Measurements from ENCODE around the gene ELMO2. TPM values are rescaled to one million over a fixed set of nuclear protein-coding genes. Genes with fewer than 3 reads are reported as not detected.

ELMO2 gene
- total RNA-seq, 1 donor from 2014 or later: 77.5 TPM

DNA sequence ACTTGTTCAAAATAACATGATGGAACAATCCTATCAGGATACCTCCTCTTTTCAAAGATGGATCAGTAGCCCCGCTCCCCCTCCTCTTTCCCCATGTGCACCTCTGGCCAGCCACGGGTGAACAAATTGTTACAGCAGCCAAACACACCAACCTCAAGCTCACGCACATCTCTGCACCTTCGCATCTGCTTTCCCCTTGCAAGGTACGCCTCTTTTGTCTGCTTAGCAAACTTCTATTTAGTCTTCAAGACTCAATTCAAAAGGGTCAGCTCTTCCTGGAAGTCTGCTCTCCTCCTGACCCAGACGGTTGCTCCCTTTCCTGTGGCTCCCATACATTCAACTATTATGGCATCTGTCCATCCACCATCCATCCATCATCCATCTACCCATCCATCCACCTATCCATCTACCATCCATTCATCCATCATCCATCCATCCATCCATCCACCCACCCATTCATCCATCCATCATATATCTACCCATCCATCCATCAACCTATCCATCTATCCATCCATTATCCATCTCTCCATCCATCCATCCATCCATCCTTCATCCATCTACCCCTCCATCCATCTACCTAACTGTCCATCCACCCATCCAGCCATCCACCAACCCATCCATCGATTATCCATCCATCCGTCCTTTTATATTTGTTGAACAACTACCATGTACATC lies 61.8 kb downstream of the ELMO2 start:
- DNase-seq (ENCODE audit: low spot score in 2 of 2): no peak
- H3K27ac ChIP-seq: no peak overlapping the region
- no peak overlapping the region for H3K4me3 ChIP-seq
- no peaks in the 10 kb centered on the region for H3K9me3 ChIP-seq
- TF ChIP-seq, protein P1, sequence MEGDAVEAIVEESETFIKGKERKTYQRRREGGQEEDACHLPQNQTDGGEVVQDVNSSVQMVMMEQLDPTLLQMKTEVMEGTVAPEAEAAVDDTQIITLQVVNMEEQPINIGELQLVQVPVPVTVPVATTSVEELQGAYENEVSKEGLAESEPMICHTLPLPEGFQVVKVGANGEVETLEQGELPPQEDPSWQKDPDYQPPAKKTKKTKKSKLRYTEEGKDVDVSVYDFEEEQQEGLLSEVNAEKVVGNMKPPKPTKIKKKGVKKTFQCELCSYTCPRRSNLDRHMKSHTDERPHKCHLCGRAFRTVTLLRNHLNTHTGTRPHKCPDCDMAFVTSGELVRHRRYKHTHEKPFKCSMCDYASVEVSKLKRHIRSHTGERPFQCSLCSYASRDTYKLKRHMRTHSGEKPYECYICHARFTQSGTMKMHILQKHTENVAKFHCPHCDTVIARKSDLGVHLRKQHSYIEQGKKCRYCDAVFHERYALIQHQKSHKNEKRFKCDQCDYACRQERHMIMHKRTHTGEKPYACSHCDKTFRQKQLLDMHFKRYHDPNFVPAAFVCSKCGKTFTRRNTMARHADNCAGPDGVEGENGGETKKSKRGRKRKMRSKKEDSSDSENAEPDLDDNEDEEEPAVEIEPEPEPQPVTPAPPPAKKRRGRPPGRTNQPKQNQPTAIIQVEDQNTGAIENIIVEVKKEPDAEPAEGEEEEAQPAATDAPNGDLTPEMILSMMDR (IDR thresholded peaks at IDR 0.05): no peak
- H3K36me3 ChIP-seq: peaks cover 0 to 4% of the 10 kb centered on the region in 2 donors
- H3K27me3 ChIP-seq: peaks cover 3% of the 10 kb centered on the region
- H3K4me1 ChIP-seq: peaks cover 0 to 5% of the 10 kb centered on the region in 2 donors
- intact Hi-C loops (cut with DNase I): loop anchor here (5.0 kb wide), 1 partner anchor 52 kb away; no protein-coding TSS in a partner anchor

DNA sequence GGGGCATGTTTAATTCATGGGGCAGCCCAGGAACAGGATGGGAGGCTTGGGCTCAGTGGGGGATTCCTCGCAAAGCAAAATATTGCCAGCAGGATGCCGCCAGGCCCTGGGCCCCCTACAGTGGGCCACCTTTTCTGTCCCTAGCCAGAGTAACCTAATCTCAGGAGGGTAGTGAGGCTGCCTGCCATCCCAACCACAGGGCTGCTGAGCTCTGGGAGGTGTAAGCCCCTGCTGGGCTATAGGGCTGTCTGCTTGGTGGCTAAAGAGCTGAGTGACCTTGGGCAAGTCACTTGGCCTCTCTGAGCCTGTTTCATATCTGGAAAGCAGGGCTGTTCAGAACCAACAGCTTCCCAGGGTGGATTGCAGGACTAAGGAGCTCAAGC lies 62.4 kb downstream of the ELMO2 start:
- Histone ChIP-seq H3K27ac (no peak overlapping the region), H3K36me3 (peaks cover 0 to 3% of the 10 kb centered on the region in 2 donors), H3K4me3 (no peak overlapping the region), H3K9me3 (no peaks in the 10 kb centered on the region), H3K4me1 (peaks cover 0 to 5% of the 10 kb centered on the region in 2 donors), H3K27me3 (peaks cover 3% of the 10 kb centered on the region)
- intact Hi-C loops (cut with DNase I): loop anchor here (5.0 kb wide), 1 partner anchor 52 kb away; no protein-coding TSS in a partner anchor
- TF ChIP-seq, protein P1 (IDR thresholded peaks at IDR 0.05): no peak
- DNase-seq (ENCODE audit: low spot score in 2 of 2): no peak

DNA sequence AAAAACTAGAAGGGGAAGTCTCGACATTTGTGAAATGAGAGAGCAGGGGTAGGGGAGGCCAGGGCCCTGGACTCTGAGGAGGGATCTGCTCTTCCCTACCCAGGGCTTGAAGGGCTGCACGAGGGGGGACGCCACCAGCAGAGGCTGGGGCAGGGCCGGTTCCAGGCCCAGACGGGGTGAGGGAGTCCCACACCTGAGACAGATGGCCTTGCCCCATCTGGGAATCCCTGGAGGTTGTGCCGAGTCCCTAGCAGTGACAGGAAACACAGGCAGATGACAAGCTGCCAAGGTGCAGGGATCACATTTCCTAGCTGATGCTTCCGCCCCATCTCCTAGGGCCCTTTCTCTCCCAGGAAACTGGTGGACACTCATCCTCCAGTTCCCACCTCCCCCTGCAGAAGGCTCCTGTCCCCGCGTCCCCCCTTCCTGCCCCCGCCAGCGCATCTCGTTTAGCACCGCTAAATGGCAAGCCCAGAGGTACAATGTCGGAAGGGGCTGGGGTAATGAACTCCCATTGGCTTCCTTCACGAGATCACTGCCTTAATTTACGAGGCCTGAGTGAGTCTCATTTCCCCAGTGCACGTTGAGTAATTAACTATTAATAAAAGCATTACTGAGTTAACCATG lies 63.0 kb downstream of the ELMO2 start:
- peaks cover 3% of the 10 kb centered on the region for H3K27me3 ChIP-seq
- intact Hi-C loops (cut with DNase I): loop anchor here (5.0 kb wide), 1 partner anchor 51 kb away; no protein-coding TSS in a partner anchor

DNA sequence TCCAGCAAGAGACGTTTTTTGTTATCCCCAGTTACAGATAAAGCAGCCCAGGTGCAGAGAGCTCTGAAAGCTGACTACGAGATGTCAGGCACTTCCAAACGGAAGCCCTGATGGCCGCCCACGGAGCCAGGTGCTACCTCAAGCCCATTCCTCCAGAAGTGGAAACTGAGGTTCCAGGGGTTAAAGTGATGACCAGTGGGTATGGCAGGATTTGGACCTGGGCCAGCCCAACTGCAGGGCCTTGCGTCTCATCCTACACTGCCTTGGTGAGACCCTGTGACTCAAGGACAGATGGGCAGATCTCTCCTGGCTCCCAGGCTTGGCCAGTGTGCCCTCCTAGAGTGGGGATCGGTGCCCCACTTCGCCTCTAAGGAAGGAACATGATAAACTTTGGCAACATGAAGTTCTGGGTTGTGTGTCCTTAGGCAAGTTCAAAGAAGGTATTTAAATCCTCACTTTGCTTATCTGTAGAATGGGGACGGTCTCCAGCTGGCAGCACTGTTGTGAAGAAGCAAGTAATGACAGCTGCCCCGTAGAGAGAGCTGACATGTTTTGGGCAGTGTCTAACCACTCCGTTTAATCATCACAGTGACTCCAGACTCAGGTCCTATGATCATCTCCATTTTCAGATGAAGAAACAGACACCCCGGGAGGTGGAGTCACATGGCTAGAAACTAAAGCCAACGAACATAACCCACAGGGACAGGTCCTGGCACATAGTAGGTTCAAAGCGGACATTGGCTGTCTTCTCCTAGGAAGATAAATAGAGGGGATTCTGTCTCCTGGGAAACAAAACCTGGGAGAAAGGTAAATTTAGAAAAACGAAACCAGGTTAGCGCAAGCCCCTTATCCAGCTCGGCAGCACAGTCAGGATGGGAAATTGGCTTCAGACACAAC lies 63.7 kb downstream of the ELMO2 start:
- no peak overlapping the region for H3K4me3 ChIP-seq
- intact Hi-C loops (cut with DNase I): loop anchor here (5.0 kb wide), 1 partner anchor 50 kb away; no protein-coding TSS in a partner anchor
- TF ChIP-seq, protein P1 (IDR thresholded peaks at IDR 0.05): no peak

More for the DNA sequence above, 63.0 kb downstream of the ELMO2 start:
- H3K4me1 ChIP-seq: peaks cover 0 to 5% of the 10 kb centered on the region in 2 donors
- DNase-seq (ENCODE audit: low spot score in 2 of 2): no peak
- TF ChIP-seq, protein P1 (IDR thresholded peaks at IDR 0.05): no peak
- no peak overlapping the region for H3K27ac ChIP-seq
- no peak overlapping the region for H3K4me3 ChIP-seq
- peaks cover 0 to 3% of the 10 kb centered on the region in 2 donors for H3K36me3 ChIP-seq
- H3K9me3 ChIP-seq: no peaks in the 10 kb centered on the region

DNA sequence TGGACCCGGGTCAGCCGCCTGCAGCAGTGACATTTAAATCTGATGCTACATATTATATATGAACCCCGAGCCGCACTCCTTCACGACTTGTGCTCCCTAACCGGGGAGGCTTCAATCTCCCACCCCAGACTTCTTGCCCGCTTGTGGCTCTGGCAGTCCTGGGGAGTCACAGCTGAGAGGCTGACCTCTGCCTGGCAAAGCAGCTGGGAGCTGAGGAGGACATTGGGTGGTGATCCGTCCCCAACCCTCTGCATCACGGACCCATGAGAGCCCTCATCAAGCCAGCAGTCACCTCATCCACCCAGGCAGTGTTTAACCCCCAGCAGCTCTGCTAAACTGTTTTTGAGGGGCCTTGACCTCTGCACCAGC lies 64.4 kb downstream of the ELMO2 start:
- Histone ChIP-seq H3K27me3 (peaks cover 3% of the 10 kb centered on the region), H3K4me1 (peaks cover 0 to 5% of the 10 kb centered on the region in 2 donors), H3K9me3 (no peaks in the 10 kb centered on the region), H3K27ac (no peak overlapping the region), H3K36me3 (peaks cover 0 to 3% of the 10 kb centered on the region in 2 donors), H3K4me3 (no peak overlapping the region)
- intact Hi-C loops (cut with DNase I): loop anchor here (5.0 kb wide), 1 partner anchor 50 kb away; no protein-coding TSS in a partner anchor
- DNase-seq (ENCODE audit: low spot score in 2 of 2): no peak
- TF ChIP-seq, protein P1 (IDR thresholded peaks at IDR 0.05): no peak

More for the DNA sequence above, 63.7 kb downstream of the ELMO2 start:
- Histone ChIP-seq H3K27me3 (peaks cover 3% of the 10 kb centered on the region), H3K36me3 (peaks cover 0 to 3% of the 10 kb centered on the region in 2 donors), H3K9me3 (no peaks in the 10 kb centered on the region), H3K27ac (no peak overlapping the region), H3K4me1 (peaks cover 0 to 5% of the 10 kb centered on the region in 2 donors)
- no peak for DNase-seq (ENCODE audit: low spot score in 2 of 2)
